B cell (primary cell): Measurements from ENCODE around the gene STARD10. TPM values are rescaled to one million over a fixed set of nuclear protein-coding genes. Genes with fewer than 3 reads are reported as not detected.
A peak's percentile ranks its signal among the peaks of the same experiment; 100 is the strongest.

Experiments used
- ATAC-seq: fragments of 200-7000 bp; cut with Tn5 transposase; one replicate; pipeline ENCODE4 v1.10.0; 2021; ENCODE audit warnings: low read depth, mild to moderate bottlenecking, moderate number of reproducible peaks, moderate library complexity
- CTCF ChIA-PET: fragments of 350-600 bp; sonication (Branson Sonifier 250); formaldehyde crosslinking; loops from one replicate; lab custom pipeline; 2021; ENCODE audit warnings: antibody characterized with exemption, inconsistent platforms; lab: Charles Lee
- POLR2A ChIA-PET: fragments of 350-600 bp; sonication (Branson Sonifier 250); formaldehyde crosslinking; loops from one replicate; lab custom pipeline; 2021; ENCODE audit warnings: antibody characterized with exemption; lab: Charles Lee
- DNase-seq: peaks from one replicate; pipeline ENCODE4 v3.0.0; 2013
- H2AFZ ChIP-seq: 2 replicates; pipeline ENCODE4 v1.6.1; 2012; ENCODE audit warnings: mild to moderate bottlenecking, low read depth, low read length; ENCODE audit not compliant: insufficient read depth, poor library complexity, severe bottlenecking
- H3K27ac ChIP-seq, 2 donors: 1 replicate in 1 of 2; 2 replicates in 1 of 2; pipeline ENCODE4 v1.5.1; 2012 to 2013; ENCODE audit warnings: low read length in 2 of 2, mild to moderate bottlenecking in 2 of 2, moderate library complexity in 1 of 2
- H3K27me3 ChIP-seq, 4 experiments: fragments of 200-600 bp in 1 of 4; sonication (generic) in 1 of 4; replicated peaks in 1 of 4; 1 replicate in 2 of 4; 2 replicates in 2 of 4; pipeline versions ENCODE4 v1.6.1 to v1.7.0; 2013 to 2016; ENCODE audit warnings: low read length in 3 of 4, mild to moderate bottlenecking in 2 of 4, mixed read lengths in 1 of 4, moderate library complexity in 1 of 4; ENCODE audit not compliant: insufficient read depth in 4 of 4, control insufficient read depth in 3 of 4; ENCODE audit errors: control extremely low read depth in 1 of 4
- H3K36me3 ChIP-seq, 2 experiments: replicated peaks in 1 of 2; 1 replicate in 1 of 2; 2 replicates in 1 of 2; pipeline versions ENCODE4 v1.6.1 to v1.7.1; 2013; ENCODE audit warnings: low read length in 1 of 2; ENCODE audit not compliant: insufficient read depth in 2 of 2, control insufficient read depth in 1 of 2; ENCODE audit errors: control extremely low read depth in 1 of 2, extremely low read depth in 1 of 2
- H3K4me1 ChIP-seq, 2 donors: fragments of 200-600 bp in 1 of 2; sonication (generic) in 1 of 2; 1 replicate in 1 of 2; 2 replicates in 1 of 2; pipeline versions ENCODE4 v1.5.1 to v1.6.1; 2013 to 2017; ENCODE audit warnings: low read length in 2 of 2; ENCODE audit not compliant: control insufficient read depth in 2 of 2, insufficient read depth in 2 of 2
- H3K4me2 ChIP-seq: replicated peaks from 2 replicates; pipeline ENCODE3; 2012; ENCODE audit warnings: mild to moderate bottlenecking, low read depth, low read length; ENCODE audit not compliant: poor library complexity, severe bottlenecking
- H3K4me3 ChIP-seq, 5 experiments: fragments of 200-600 bp in 1 of 5; sonication (generic) in 1 of 5; 1 replicate in 3 of 5; 2 replicates in 2 of 5; pipeline versions ENCODE4 v1.5.1 to v1.7.0; 2011 to 2016; ENCODE audit warnings: low read length in 4 of 5, mild to moderate bottlenecking in 4 of 5, low read depth in 2 of 5, control low read depth in 1 of 5, moderate library complexity in 1 of 5; ENCODE audit not compliant: insufficient read depth in 1 of 5; ENCODE audit errors: control extremely low read depth in 1 of 5, extremely low read depth in 1 of 5
- H3K79me2 ChIP-seq: fragments of 200-600 bp; sonication (generic); one replicate; pipeline ENCODE4 v1.6.0; 2016; ENCODE audit warnings: low read length; ENCODE audit not compliant: control insufficient read depth, insufficient read depth
- H3K9ac ChIP-seq: fragments of 200-600 bp; sonication (generic); 2 replicates; pipeline ENCODE4 v1.6.1; 2017; ENCODE audit warnings: mild to moderate bottlenecking, low read length, moderate library complexity
- H3K9me3 ChIP-seq, 3 donors: one replicate each; pipeline versions ENCODE4 v1.6.1 to v1.7.1; 2013; ENCODE audit warnings: low read length in 2 of 3; ENCODE audit not compliant: control insufficient read depth in 2 of 3, insufficient read depth in 1 of 3; ENCODE audit errors: control extremely low read depth in 1 of 3
- H4K20me1 ChIP-seq: 2 replicates; pipeline ENCODE4 v1.6.0; 2012; ENCODE audit warnings: mild to moderate bottlenecking, low read length; ENCODE audit not compliant: insufficient read depth, control insufficient read depth, poor library complexity, severe bottlenecking
- H3K27ac Mint-ChIP-seq: one replicate; pipeline ENCODE4 v1.8.0; 2021; ENCODE audit warnings: mixed read lengths
- H3K27me3 Mint-ChIP-seq: one replicate; pipeline ENCODE4 v1.8.0; 2021; ENCODE audit warnings: mixed read lengths
- H3K4me1 Mint-ChIP-seq: one replicate; pipeline ENCODE4 v1.8.0; 2021; ENCODE audit warnings: mixed read lengths
- H3K4me3 Mint-ChIP-seq: one replicate; pipeline ENCODE4 v1.8.0; 2021; ENCODE audit warnings: mixed read lengths
- H3K9me3 Mint-ChIP-seq: one replicate; pipeline ENCODE4 v1.8.0; 2022; ENCODE audit warnings: mixed read lengths; ENCODE audit not compliant: insufficient read depth
- CTCF ChIP-seq: fragments of 200-600 bp; IDR thresholded peaks from one replicate; pipeline ENCODE4 v1.8.0; 2022; ENCODE audit warnings: antibody characterized with exemption, mild to moderate bottlenecking
- EZH2 ChIP-seq: IDR thresholded peaks from 2 replicates; pipeline ENCODE4 v1.6.1; 2012; ENCODE audit warnings: borderline replicate concordance, low read depth, mild to moderate bottlenecking, moderate library complexity, low read length; ENCODE audit not compliant: insufficient read depth, poor library complexity, severe bottlenecking
- WGBS: methylation state at CpG from one replicate; pipeline ENCODE4 v1.1.5; 2013; ENCODE audit warnings: missing lambda C conversion rate; ENCODE audit not compliant: insufficient coverage; 5-methylcytosine and 5-hydroxymethylcytosine counted together
- intact Hi-C: fragments of 100-400 bp; cut with micrococcal nuclease; formaldehyde crosslinking; loops from one replicate; pipeline ENCODE4 v1.10.0; 2022
- polyA plus RNA-seq: library from polyadenylated mRNA; depleted of rRNA; stranded (reverse); fragments of >200 nt; gene quantifications from 2 replicates; pipeline ENCODE4 v1.2.3, GENCODE V29; 2012
- total RNA-seq, 2 donors: library from RNA; stranded (reverse); fragments of 120-200 nt in 1 of 2; gene quantifications; 1 replicate in 1 of 2; 2 replicates in 1 of 2; pipeline versions ENCODE4 v1.2.3 to v1.2.4, GENCODE V29; 2013 to 2022

STARD10 gene
- total and polyA plus RNA-seq, 2 donors (not counting 1 experiment from before 2014, with no cell fraction given), result 37.5 to 39.2 TPM

GRCh38 chr11:72721689-72722049 is 72.2 kb downstream of the STARD10 start:
- H3K9me3 ChIP-seq, result no peaks in the 10 kb centered on the region
- CTCF ChIA-PET, result interaction anchor here (1.0 to 23.8 kb wide), 8 partner anchors 18 to 467 kb away, joined by 3 to 390 read pairs (median 8); partner anchors contain the start of gene STARD10
- H3K27me3 Mint-ChIP-seq, result no peaks in the 10 kb centered on the region
- H3K4me2 ChIP-seq, result peak overlapping the region; percentile 97
- H3K27ac ChIP-seq, result peak overlapping the region; percentile 65 to 81
- POLR2A ChIA-PET, result interaction anchor here (0.7 to 2.0 kb wide), 8 partner anchors 15 to 110 kb away, joined by 3 to 12 read pairs (median 6); partner anchors contain the start of gene STARD10
- no peaks in the 10 kb centered on the region for H3K27me3 ChIP-seq
- TF ChIP-seq EZH2, result no peak
- no peak for TF ChIP-seq CTCF
- peak overlapping the region; percentile 70 for H2AFZ ChIP-seq
- H4K20me1 ChIP-seq, result peaks cover 94% of the 10 kb centered on the region
- H3K4me3 ChIP-seq, result peak overlapping the region; percentile 36 to 74 (median 50)
- H3K79me2 ChIP-seq, result peaks cover 99% of the 10 kb centered on the region
- peak overlapping the region; percentile 95 for H3K4me3 Mint-ChIP-seq
- 7% methylated on average over 13 of the region's 13 CpGs for WGBS
- peak overlapping the region; percentile 94 for H3K27ac Mint-ChIP-seq
- intact Hi-C loops, result loop anchor here (1.0 to 5.0 kb wide), 4 partner anchors 23 to 101 kb away; partner anchors contain the start of gene ATG16L2
- DNase-seq, result no peak
- peaks cover 76% of the 10 kb centered on the region for H3K4me1 Mint-ChIP-seq
- peaks cover 0 to 66% of the 10 kb centered on the region in 2 experiments for H3K36me3 ChIP-seq
- no peaks in the 10 kb centered on the region for H3K9me3 Mint-ChIP-seq
- ATAC-seq, result peak; percentile 3
- peaks cover 55 to 77% of the 10 kb centered on the region in 2 donors for H3K4me1 ChIP-seq
- H3K9ac ChIP-seq, result peak overlapping the region; percentile 54

- H2AFZ ChIP-seq, result peak overlapping the region; percentile 70
- intact Hi-C loops, result loop anchor here (5.0 kb wide), 1 partner anchor 39 kb away; no protein-coding TSS in a partner anchor
Measured at GRCh38 chr11:72721276-72721675, 72.6 kb downstream of the STARD10 start.

More at GRCh38 chr11:72721276-72721675, 72.6 kb downstream of the STARD10 start:
- Histone ChIP-seq H4K20me1 (peaks cover 98% of the 10 kb centered on the region), H3K27me3 (no peaks in the 10 kb centered on the region), H3K4me3 (peak overlapping the region in 4 of 5 experiments; percentile 42 to 74 (median 58)), H3K9me3 (no peaks in the 10 kb centered on the region), H3K79me2 (peaks cover 100% of the 10 kb centered on the region), H3K9ac (peak overlapping the region; percentile 54), H3K4me1 (peaks cover 55 to 77% of the 10 kb centered on the region in 2 donors), H3K36me3 (peaks cover 0 to 68% of the 10 kb centered on the region in 2 experiments), H3K27ac (peak overlapping the region; percentile 65 to 81), H3K4me2 (peak overlapping the region; percentile 97)
- Mint-ChIP-seq H3K27ac (peak overlapping the region; percentile 94), H3K4me1 (peaks cover 75% of the 10 kb centered on the region), H3K27me3 (no peaks in the 10 kb centered on the region), H3K9me3 (no peaks in the 10 kb centered on the region), H3K4me3 (peak overlapping the region; percentile 95)
- ChIA-PET CTCF (interaction anchor here (1.0 to 23.8 kb wide), 6 partner anchors 36 to 468 kb away, joined by 3 to 390 read pairs (median 8); partner anchors contain the start of gene STARD10), POLR2A (interaction anchor here (1.2 to 2.0 kb wide), 5 partner anchors 15 to 94 kb away, joined by 5 to 12 read pairs (median 7); partner anchors contain the start of gene STARD10)
- ATAC-seq, result no peak
- WGBS, result 31% methylated on average over 2 of the region's 3 CpGs
- DNase-seq, result no peak
- TF ChIP-seq CTCF, result no peak
